ENCODE data around the gene NFATC1.

Gene NFATC1

GRCh38 chr18:79564441-79564840, 168.7 kb downstream of the NFATC1 start:
- DNase-seq = no peak

GRCh38 chr18:79566771-79567431, 171.2 kb downstream of the NFATC1 start:
- DNase-seq = peak; percentile 57

GRCh38 chr18:79567481-79568147, 171.9 kb downstream of the NFATC1 start:
- DNase-seq = no peak

- no peak for DNase-seq
Measured at GRCh38 chr18:79568543-79569205, 172.9 kb downstream of the NFATC1 start.

GRCh38 chr18:79569720-79570119, 174.0 kb downstream of the NFATC1 start:
- DNase-seq = no peak

- DNase-seq = no peak
Measured at GRCh38 chr18:79570266-79571201, 174.8 kb downstream of the NFATC1 start.

- DNase-seq = no peak
Measured at GRCh38 chr18:79571211-79572092, 175.7 kb downstream of the NFATC1 start.

- no peak for DNase-seq
Measured at GRCh38 chr18:79572093-79572780, 176.5 kb downstream of the NFATC1 start.

- no peak for DNase-seq
Measured at GRCh38 chr18:79572848-79573451, 177.2 kb downstream of the NFATC1 start.

GRCh38 chr18:79573921-79574491, 178.3 kb downstream of the NFATC1 start:
- DNase-seq = no peak

GRCh38 chr18:79574938-79575525, 179.3 kb downstream of the NFATC1 start:
- peak; percentile 89 for DNase-seq

GRCh38 chr18:79575891-79576685, 180.4 kb downstream of the NFATC1 start:
- no peak for DNase-seq

GRCh38 chr18:79576686-79577351, 181.1 kb downstream of the NFATC1 start:
- DNase-seq = no peak

- peak; percentile 7 for DNase-seq
Measured at GRCh38 chr18:79577451-79578395, 182.0 kb downstream of the NFATC1 start.

GRCh38 chr18:79578396-79579260, 182.9 kb downstream of the NFATC1 start:
- no peak for DNase-seq

Data from GF-D8 (cell line).